ENCODE data around the gene SNAI3. TPM values are rescaled to one million over a fixed set of nuclear protein-coding genes. Genes with fewer than 3 reads are reported as not detected.

Gene SNAI3
- total RNA-seq, 1 donor from 2014 or later, result not detected

GRCh38 chr16:88649195-88649923 is 36.9 kb downstream of the SNAI3 start:
- no peak for FAIRE-seq
- Histone ChIP-seq H3K4me3 (ENCODE audit: low read depth, low read length) (no peak overlapping the region), H3K36me3 (ENCODE audit: control insufficient read depth, insufficient read depth, low read length) (peaks cover 2% of the 10 kb centered on the region), H3K27me3 (ENCODE audit: control insufficient read depth, insufficient read depth, low read length) (no peaks in the 10 kb centered on the region)
- no peak for TF ChIP-seq CTCF (IDR thresholded peaks at IDR 0.05; ENCODE audit: insufficient read depth, low read length, severe bottlenecking)
- DNase-seq (ENCODE audit: low read depth), result no peak

- Histone ChIP-seq H3K4me3 (ENCODE audit: low read depth, low read length) (no peak overlapping the region), H3K36me3 (ENCODE audit: control insufficient read depth, insufficient read depth, low read length) (no peaks in the 10 kb centered on the region), H3K27me3 (ENCODE audit: control insufficient read depth, insufficient read depth, low read length) (no peaks in the 10 kb centered on the region)
- DNase-seq (ENCODE audit: low read depth), result no peak
- FAIRE-seq, result no peak
- no peak for TF ChIP-seq CTCF (IDR thresholded peaks at IDR 0.05; ENCODE audit: insufficient read depth, low read length, severe bottlenecking)
Observed at GRCh38 chr16:88647178-88648070, 38.9 kb downstream of the SNAI3 start.

GRCh38 chr16:88646345-88647034 is 39.8 kb downstream of the SNAI3 start:
- FAIRE-seq, result no peak
- no peak for TF ChIP-seq CTCF (IDR thresholded peaks at IDR 0.05; ENCODE audit: insufficient read depth, low read length, severe bottlenecking)
- H3K4me3 ChIP-seq (ENCODE audit: low read depth, low read length), result no peak overlapping the region

GRCh38 chr16:88645941-88646340 is 40.4 kb downstream of the SNAI3 start:
- TF ChIP-seq CTCF (IDR thresholded peaks at IDR 0.05; ENCODE audit: insufficient read depth, low read length, severe bottlenecking), result no peak
- FAIRE-seq (no peak), DNase-seq (ENCODE audit: low read depth) (no peak)
- Histone ChIP-seq H3K36me3 (ENCODE audit: control insufficient read depth, insufficient read depth, low read length) (no peaks in the 10 kb centered on the region), H3K27me3 (ENCODE audit: control insufficient read depth, insufficient read depth, low read length) (peaks cover 2% of the 10 kb centered on the region), H3K4me3 (ENCODE audit: low read depth, low read length) (no peak overlapping the region)

More at GRCh38 chr16:88646345-88647034, 39.8 kb downstream of the SNAI3 start:
- H3K27me3 ChIP-seq (ENCODE audit: control insufficient read depth, insufficient read depth, low read length), result no peaks in the 10 kb centered on the region
- no peaks in the 10 kb centered on the region for H3K36me3 ChIP-seq (ENCODE audit: control insufficient read depth, insufficient read depth, low read length)
- DNase-seq (ENCODE audit: low read depth), result no peak

GRCh38 chr16:88645455-88645854 is 40.9 kb downstream of the SNAI3 start:
- Histone ChIP-seq H3K36me3 (ENCODE audit: control insufficient read depth, insufficient read depth, low read length) (no peaks in the 10 kb centered on the region), H3K4me3 (ENCODE audit: low read depth, low read length) (no peak overlapping the region), H3K27me3 (ENCODE audit: control insufficient read depth, insufficient read depth, low read length) (peaks cover 4% of the 10 kb centered on the region)
- TF ChIP-seq CTCF (IDR thresholded peaks at IDR 0.05; ENCODE audit: insufficient read depth, low read length, severe bottlenecking), result no peak
- FAIRE-seq, result no peak
- no peak for DNase-seq (ENCODE audit: low read depth)

Data from bronchial epithelial cell (primary cell).